Suprapubic skin (tissue), 4 donors: ENCODE measurements around the gene ACSS3. TPM values are rescaled to one million over a fixed set of nuclear protein-coding genes. Genes with fewer than 3 reads are reported as not detected.

ENCODE experiments used
- DNase-seq, 2 donors: peaks; one replicate each; pipeline ENCODE4 v3.0.0-alpha.2; 2019; ENCODE audit warnings: low spot score in 2 of 2
- H3K27ac ChIP-seq: fragments of 200-600 bp; sonication (generic); one replicate; pipeline ENCODE4 v1.5.1; 2019
- H3K27me3 ChIP-seq: fragments of 200-600 bp; sonication (generic); one replicate; pipeline ENCODE4 v1.5.1; 2019
- H3K36me3 ChIP-seq: fragments of 200-600 bp; sonication (generic); one replicate; pipeline ENCODE4 v1.5.1; 2019
- H3K4me1 ChIP-seq: fragments of 200-600 bp; sonication (generic); one replicate; pipeline ENCODE4 v1.5.1; 2019
- H3K4me3 ChIP-seq: fragments of 200-600 bp; sonication (generic); one replicate; pipeline ENCODE4 v1.5.1; 2019; ENCODE audit warnings: mild to moderate bottlenecking
- H3K9me3 ChIP-seq: fragments of 200-600 bp; sonication (generic); one replicate; pipeline ENCODE4 v1.5.1; 2019
- CTCF ChIP-seq, 2 donors: fragments of 200-600 bp in 1 of 2; fragments of 450-650 bp in 1 of 2; sonication (generic) in 1 of 2; IDR thresholded peaks; one replicate each; pipeline ENCODE4 v1.5.1; 2016 to 2019; ENCODE audit warnings: antibody characterized with exemption in 2 of 2, mild to moderate bottlenecking in 1 of 2, moderate library complexity in 1 of 2
- EP300 ChIP-seq: sonication (generic); formaldehyde crosslinking; IDR thresholded peaks from one replicate; pipeline ENCODE4 v1.6.1; 2017; ENCODE audit warnings: antibody characterized with exemption
- POLR2A ChIP-seq, 2 donors: fragments of 450-650 bp; IDR thresholded peaks; one replicate each; pipeline ENCODE4 v1.6.1; 2017; ENCODE audit warnings: antibody characterized with exemption in 2 of 2, mild to moderate bottlenecking in 2 of 2, moderate library complexity in 2 of 2
- POLR2AphosphoS5 ChIP-seq, 3 donors: sonication (generic); formaldehyde crosslinking; IDR thresholded peaks; one replicate each; pipeline ENCODE4 v1.6.1; 2017; ENCODE audit warnings: antibody characterized with exemption in 3 of 3
- WGBS: methylation state at CpG from one replicate; pipeline ENCODE4 v1.1.5; 2018; 5-methylcytosine and 5-hydroxymethylcytosine counted together
- total RNA-seq, 4 donors: library from RNA; depleted of rRNA; stranded (reverse); fragments of >200 nt; gene quantifications; one replicate each; pipeline ENCODE4 v1.1.0, GENCODE V29; 2016

The ACSS3 gene
- total RNA-seq, 4 donors from 2014 or later = 4.0 to 10.4 (median 6.2) TPM

- Histone ChIP-seq H3K27me3 (no peaks in the 10 kb centered on the region), H3K4me3 (no peak overlapping the region), H3K9me3 (no peaks in the 10 kb centered on the region), H3K36me3 (no peaks in the 10 kb centered on the region), H3K27ac (no peak overlapping the region), H3K4me1 (no peaks in the 10 kb centered on the region)
- no peak for DNase-seq
- no peak for TF ChIP-seq POLR2AphosphoS5 (IDR thresholded peaks at IDR 0.05)
- no peak for TF ChIP-seq POLR2A (IDR thresholded peaks at IDR 0.05)
- TF ChIP-seq EP300 = no peak
- no peak for TF ChIP-seq CTCF (IDR thresholded peaks at IDR 0.05)
- 64% methylated on average over 5 of the region's 5 CpGs for WGBS
Measured at GRCh38 chr12:81229759-81230158, 151.9 kb downstream of the ACSS3 start.

- DNase-seq = no peak
- Histone ChIP-seq H3K36me3 (no peaks in the 10 kb centered on the region), H3K27me3 (no peaks in the 10 kb centered on the region), H3K4me3 (no peak overlapping the region), H3K9me3 (no peaks in the 10 kb centered on the region), H3K27ac (no peak overlapping the region), H3K4me1 (no peaks in the 10 kb centered on the region)
- TF ChIP-seq POLR2A (IDR thresholded peaks at IDR 0.05) = no peak
- TF ChIP-seq POLR2AphosphoS5 (IDR thresholded peaks at IDR 0.05) = no peak
- TF ChIP-seq EP300 = no peak
- TF ChIP-seq CTCF (IDR thresholded peaks at IDR 0.05) = no peak
- 81% methylated on average over 3 of the region's 3 CpGs for WGBS
Measured at GRCh38 chr12:81231574-81232368, 153.9 kb downstream of the ACSS3 start.

- H3K36me3 ChIP-seq = no peaks in the 10 kb centered on the region
- no peak overlapping the region for H3K27ac ChIP-seq
- no peaks in the 10 kb centered on the region for H3K9me3 ChIP-seq
- peaks cover 3% of the 10 kb centered on the region for H3K4me1 ChIP-seq
- H3K4me3 ChIP-seq = no peak overlapping the region
- no peaks in the 10 kb centered on the region for H3K27me3 ChIP-seq
- 30% methylated on average over 2 of the region's 2 CpGs for WGBS
- no peak for DNase-seq
- TF ChIP-seq CTCF (IDR thresholded peaks at IDR 0.05) (no peak), POLR2AphosphoS5 (IDR thresholded peaks at IDR 0.05) (no peak), EP300 (no peak), POLR2A (IDR thresholded peaks at IDR 0.05) (no peak)
Measured at GRCh38 chr12:81245458-81245857, 167.6 kb downstream of the ACSS3 start.

GRCh38 chr12:81245907-81246570, 168.2 kb downstream of the ACSS3 start:
- no peak for DNase-seq
- no peaks in the 10 kb centered on the region for H3K36me3 ChIP-seq

More at GRCh38 chr12:81245907-81246570, 168.2 kb downstream of the ACSS3 start:
- Histone ChIP-seq H3K4me1 (peaks cover 3% of the 10 kb centered on the region), H3K9me3 (no peaks in the 10 kb centered on the region), H3K4me3 (no peak overlapping the region), H3K27ac (no peak overlapping the region), H3K27me3 (no peaks in the 10 kb centered on the region)
- 33% methylated on average over 4 of the region's 4 CpGs for WGBS
- TF ChIP-seq POLR2A (IDR thresholded peaks at IDR 0.05) (no peak), EP300 (no peak), CTCF (IDR thresholded peaks at IDR 0.05) (no peak), POLR2AphosphoS5 (IDR thresholded peaks at IDR 0.05) (no peak)
